GM04503 (cell line): ENCODE data around the gene ZNF423.

Experiments
- DNase-seq: peaks from one replicate; pipeline ENCODE4 v3.0.0-alpha.2; 2012; ENCODE audit warnings: low read depth

The ZNF423 gene

GRCh38 chr16:49848530-49848929, 7.4 kb downstream of the ZNF423 start:
- no peak for DNase-seq

- no peak for DNase-seq
These were observed 9.1 kb downstream of the ZNF423 start for GRCh38 chr16:49846800-49847199.

- DNase-seq, result no peak
These were observed 11.6 kb downstream of the ZNF423 start for GRCh38 chr16:49844359-49844758.

GRCh38 chr16:49843758-49844157, 12.2 kb downstream of the ZNF423 start:
- DNase-seq, result no peak

GRCh38 chr16:49842972-49843371, 12.9 kb downstream of the ZNF423 start:
- no peak for DNase-seq

GRCh38 chr16:49839017-49839825, 16.7 kb downstream of the ZNF423 start:
- no peak for DNase-seq

GRCh38 chr16:49838441-49839016, 17.4 kb downstream of the ZNF423 start:
- DNase-seq, result no peak

- no peak for DNase-seq
These were observed 18.1 kb downstream of the ZNF423 start for GRCh38 chr16:49837688-49838410.

- DNase-seq, result no peak
These were observed 19.2 kb downstream of the ZNF423 start for GRCh38 chr16:49836668-49837067.

- DNase-seq, result no peak
These were observed 19.7 kb downstream of the ZNF423 start for GRCh38 chr16:49836218-49836617.

- no peak for DNase-seq
These were observed 20.6 kb downstream of the ZNF423 start for GRCh38 chr16:49835161-49835777.

GRCh38 chr16:49834531-49835151, 21.3 kb downstream of the ZNF423 start:
- no peak for DNase-seq

GRCh38 chr16:49833796-49834530, 21.9 kb downstream of the ZNF423 start:
- DNase-seq, result no peak

GRCh38 chr16:49833085-49833484, 22.8 kb downstream of the ZNF423 start:
- DNase-seq, result no peak

- DNase-seq, result no peak
These were observed 23.7 kb downstream of the ZNF423 start for GRCh38 chr16:49832177-49832576.

- no peak for DNase-seq
These were observed 25.0 kb downstream of the ZNF423 start for GRCh38 chr16:49830873-49831272.

GRCh38 chr16:49828533-49829267, 27.2 kb downstream of the ZNF423 start:
- DNase-seq, result no peak

- DNase-seq, result no peak
These were observed 28.0 kb downstream of the ZNF423 start for GRCh38 chr16:49827805-49828438.

- DNase-seq, result no peak
These were observed 29.4 kb downstream of the ZNF423 start for GRCh38 chr16:49826515-49826914.

- DNase-seq, result no peak
These were observed 30.9 kb downstream of the ZNF423 start for GRCh38 chr16:49825041-49825440.
